HG02884 (cell line): ENCODE measurements around the gene ACTN2.

Experiments used
- ATAC-seq: cut with Tn5 transposase; IDR thresholded peaks from one replicate; pipeline ENCODE4 v1.9.1; 2021; ENCODE audit warnings: mild to moderate bottlenecking, moderate library complexity; ENCODE audit not compliant: unreplicated experiment

ACTN2 gene

DNA sequence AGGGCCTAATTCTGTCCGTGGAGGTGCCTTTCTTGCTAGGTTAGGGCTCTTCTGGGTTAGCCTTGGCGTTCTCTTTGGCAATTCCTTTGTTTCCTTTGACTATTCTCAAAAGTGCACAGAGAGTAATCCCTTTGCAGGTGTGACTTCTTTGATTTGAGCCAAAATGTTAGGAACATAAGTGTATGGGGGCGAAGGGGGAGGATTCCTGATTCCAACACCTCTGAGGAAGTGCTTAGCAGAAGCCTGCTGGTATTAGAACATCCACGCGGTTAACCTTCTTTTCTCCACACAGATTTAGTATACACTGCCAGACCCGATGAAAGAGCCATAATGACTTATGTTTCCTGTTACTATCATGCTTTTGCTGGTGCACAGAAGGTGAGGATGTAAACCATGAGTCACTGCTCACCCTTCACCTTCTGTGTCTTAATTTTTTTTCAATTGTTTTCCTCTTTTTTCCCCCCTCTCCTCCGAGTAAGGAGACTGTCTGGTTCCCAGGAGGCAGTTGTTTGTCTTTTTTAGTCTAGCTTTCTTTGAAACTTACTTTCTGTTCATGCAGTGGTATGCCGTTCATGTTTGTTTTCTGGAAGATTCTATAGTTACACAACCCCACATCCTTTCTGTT is 48.0 kb downstream of the ACTN2 start:
- ATAC-seq: no peak

DNA sequence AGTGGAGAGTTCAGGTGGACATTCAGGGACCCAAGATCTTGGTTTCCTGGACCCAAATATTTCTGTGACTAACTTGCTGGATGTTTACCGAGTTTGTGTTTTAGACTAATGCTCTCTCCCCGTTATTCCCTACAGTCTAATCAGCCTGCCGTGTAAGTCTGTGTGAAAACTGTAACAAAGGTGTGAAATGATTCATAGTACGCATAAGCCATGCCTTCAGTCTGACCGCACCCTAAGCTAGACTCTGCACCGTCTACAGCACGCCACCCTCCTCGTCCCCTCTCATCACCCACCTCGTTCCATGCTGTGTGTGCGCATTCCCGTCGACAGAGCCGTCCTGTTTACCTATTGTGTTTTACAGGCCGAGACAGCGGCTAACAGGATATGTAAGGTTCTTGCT is 50.5 kb downstream of the ACTN2 start:
- no peak for ATAC-seq

DNA sequence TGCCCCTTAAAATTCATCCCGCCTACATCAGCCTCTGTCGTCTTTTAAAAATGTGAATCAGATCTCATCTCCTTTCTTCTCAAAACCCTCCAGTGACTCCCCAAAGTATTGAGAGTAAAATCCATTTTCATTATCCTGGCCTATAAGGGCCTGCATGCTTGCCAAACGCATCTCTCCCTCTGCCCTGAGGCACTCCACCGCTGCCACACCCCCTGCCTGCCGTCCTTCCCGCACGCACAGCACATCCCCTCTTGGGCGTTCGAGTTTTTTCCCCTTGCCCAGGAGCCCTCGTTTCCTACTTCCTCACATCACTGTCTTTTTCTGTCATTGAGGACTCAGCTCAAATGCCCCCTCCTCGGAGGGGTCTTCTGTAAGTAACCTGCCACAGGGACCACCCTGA is 55.5 kb downstream of the ACTN2 start:
- no peak for ATAC-seq

DNA sequence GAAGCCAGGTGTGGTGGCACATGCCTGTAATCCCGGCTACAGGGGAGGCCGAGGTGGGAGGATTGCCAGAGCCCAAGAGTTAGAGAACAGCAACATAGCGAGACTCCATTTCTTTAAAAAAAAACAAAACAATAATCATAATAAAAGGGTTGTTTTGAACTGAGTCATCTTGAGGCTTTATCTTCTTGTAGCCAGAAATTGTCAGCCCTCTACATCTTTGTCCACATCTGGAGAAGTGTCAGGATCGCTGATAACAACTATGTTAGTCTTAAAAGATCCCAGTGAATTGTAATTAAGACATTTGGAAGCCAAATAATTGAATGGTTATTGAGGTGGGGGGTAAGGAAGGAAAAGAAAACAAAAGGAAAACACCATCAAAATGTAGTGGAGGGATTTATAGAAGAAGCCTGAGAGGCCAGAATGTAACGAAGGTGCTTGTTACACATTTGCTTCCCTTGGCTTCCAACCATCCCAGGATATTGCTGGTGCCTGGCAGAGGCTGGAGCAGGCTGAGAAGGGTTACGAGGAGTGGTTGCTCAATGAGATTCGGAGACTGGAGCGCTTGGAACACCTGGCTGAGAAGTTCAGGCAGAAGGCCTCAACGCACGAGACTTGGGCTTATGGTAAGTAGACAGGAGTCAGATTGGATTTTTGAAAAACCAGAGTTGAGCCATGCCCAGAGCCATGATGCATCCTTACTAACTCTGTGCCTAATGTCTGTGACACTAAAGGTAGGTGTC is 56.3 kb downstream of the ACTN2 start:
- ATAC-seq: no peak

DNA sequence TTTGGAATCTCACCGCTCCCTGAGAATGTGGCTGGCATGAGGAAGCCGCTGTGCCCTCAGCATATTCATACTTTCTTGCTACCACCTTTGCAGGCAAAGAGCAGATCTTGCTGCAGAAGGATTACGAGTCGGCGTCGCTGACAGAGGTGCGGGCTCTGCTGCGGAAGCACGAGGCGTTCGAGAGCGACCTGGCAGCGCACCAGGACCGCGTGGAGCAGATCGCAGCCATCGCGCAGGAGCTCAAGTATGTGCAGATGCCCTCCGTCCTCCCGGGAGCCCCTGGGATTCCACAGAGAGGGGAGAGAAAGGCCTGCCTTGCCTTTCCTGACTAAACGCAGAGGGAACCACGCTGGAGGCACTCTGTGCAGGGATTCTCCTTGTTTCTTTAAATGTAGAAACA is 58.2 kb downstream of the ACTN2 start:
- ATAC-seq: no peak

DNA sequence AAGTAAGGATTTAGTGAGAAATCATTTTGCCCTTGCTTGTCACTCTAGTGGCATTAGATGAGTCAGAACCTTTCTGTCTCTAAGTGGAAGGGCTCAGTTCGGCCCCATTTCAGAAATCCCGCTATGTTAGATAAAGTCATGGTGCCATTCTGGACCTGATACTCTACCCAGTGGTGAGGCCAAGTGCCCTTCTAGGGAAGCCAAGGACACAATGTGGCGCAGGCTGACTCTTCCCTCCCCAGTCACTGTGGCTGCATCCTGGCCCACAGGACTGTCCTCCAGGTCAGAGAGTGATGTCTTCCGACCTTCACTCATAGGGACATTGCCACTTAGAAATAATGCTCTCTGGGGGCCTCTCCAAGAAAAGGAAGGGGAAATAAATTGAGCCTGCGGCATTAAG is 60.5 kb downstream of the ACTN2 start:
- no peak for ATAC-seq

DNA sequence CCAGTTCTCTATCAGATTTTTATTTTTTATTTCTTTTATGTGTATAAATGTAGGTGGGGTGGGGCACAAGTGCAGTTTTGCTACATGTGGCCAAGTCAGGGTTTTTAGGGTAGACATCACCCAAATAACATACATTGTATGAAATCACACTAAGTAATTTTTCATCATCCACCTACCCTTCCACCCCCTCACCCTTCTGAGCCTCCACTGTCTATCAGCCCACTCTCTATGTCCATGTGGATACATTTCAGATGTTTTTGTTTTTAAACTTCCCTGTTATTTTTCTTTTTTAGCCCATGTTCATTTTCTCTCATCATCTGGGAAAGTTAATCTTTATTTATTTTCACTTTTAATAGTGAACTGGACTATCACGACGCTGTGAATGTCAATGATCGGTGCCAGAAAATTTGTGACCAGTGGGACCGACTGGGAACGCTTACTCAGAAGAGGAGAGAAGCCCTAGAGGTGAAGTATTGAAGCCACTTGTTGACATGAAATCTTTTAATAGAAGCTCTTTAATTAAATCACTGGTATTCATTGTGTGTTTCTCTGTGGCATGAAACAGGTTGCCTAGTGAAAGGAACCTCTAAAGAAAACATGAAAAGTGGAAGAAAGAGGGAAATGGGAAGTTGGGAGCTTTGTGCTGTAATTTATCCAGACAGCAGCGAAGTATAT is 61.1 kb downstream of the ACTN2 start:
- no peak for ATAC-seq

DNA sequence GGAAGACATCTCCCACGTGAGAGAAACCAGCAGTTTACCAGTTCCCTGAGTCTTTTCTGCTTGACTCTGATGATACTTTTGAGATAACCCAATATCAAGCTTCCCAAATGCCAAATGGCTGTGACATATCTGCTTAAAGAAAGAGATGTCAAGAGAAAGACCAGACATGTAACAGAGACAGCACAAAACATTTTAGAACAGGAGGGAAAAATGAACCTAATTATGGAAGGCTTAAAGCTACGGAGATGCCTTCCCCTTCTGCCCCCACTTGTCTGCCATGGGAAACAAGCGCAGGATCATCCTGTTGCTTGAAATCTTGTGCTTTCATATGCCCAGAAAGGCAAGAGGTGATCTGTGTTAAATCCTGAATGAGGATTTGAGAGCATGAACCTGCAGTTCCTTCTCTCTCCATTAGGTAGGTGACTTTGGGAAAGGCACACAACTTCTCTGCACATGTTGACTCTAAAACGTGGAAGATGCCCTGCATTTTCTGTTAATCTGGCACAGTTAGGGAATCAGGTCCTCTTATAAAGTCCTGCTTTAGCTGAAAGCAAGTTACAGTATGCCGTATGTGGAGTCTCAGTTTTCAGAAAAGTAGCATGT is 62.1 kb downstream of the ACTN2 start:
- ATAC-seq: no peak

DNA sequence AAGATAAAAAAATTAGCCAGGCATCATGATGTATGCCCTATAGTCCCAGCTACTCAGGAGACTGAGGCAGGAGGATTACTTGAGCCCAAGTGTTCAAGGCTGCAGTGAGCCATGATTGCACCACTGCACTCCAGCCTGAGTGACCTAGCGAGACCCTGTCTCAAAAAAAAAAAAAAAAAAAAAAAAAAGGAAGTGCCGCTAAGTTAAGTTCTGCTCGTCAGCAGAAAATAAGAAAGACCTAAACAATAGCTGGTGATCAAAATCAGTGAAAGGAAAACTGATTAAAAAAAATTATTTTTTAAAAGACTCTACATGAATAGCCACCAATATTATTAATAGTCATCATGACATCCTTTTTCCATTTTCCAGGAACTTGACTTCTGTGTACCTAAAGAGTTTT is 64.6 kb downstream of the ACTN2 start:
- ATAC-seq: no peak

DNA sequence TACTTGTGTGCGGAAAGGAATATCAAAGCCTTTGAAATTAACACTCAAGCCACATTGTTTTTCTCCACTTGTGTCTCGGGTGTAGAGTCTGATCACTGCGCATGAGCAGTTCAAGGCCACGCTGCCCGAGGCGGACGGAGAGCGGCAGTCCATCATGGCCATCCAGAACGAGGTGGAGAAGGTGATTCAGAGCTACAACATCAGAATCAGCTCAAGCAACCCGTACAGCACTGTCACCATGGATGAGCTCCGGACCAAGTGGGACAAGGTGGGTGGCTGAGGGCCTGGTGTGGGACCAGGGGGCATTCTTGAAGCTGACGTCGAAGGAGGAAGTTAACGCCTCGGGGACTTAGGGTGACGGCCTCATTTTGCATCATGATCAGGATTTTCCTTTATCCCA is 65.1 kb downstream of the ACTN2 start:
- no peak for ATAC-seq

DNA sequence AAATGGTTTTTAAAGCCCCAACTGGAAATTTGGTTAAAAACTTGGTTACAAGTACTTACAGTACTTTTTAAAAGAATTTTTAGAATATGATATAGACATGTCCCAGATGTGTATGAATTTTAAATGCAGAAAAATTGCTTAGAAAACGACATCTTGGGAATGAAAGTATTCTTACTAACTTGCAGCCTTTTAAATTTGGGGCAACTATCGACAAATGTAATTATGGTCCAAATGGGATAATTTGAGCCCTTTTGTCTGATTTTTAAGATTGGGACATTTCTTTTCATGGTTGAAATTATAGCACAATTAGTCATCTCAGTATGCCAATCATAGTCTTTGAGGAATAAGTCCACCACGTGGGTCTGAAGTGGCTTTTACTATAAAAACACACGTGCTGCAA is 65.6 kb downstream of the ACTN2 start:
- no peak for ATAC-seq

DNA sequence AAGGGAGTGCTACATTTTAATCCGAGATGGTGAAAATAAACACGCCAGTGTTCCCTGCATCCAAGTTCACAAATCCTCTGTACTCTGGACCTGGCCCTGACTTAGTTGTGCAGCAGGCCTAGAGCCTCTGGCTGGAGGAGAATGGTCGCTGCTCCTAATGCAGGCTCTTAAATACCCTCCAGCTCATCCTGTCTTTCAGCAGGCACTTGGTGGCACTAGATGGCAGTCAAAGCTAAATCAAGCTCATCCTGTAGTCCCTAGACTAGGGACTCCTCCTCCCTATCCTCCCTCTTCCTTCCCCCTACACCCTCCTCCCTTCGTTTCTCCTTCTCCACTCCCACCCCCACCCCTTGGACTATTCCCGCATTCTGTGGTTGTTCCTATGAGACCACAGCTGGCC is 67.2 kb downstream of the ACTN2 start:
- no peak for ATAC-seq

DNA sequence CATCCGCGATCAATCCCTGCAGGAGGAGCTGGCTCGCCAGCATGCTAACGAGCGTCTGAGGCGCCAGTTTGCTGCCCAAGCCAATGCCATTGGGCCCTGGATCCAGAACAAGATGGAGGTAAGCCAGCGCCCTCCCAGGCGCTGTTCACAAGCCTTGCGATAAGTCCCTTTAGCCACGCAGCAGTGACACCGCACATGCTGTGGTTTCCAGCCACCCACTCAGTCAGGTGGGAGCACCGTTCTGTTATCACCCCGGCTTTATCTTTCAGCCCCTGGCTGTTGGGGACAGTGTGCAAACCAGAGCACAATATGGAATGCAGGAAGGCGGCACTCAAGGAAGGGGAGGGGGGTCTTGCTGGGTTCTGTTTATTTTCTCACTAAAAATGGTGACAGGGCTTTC is 67.7 kb downstream of the ACTN2 start:
- no peak for ATAC-seq

DNA sequence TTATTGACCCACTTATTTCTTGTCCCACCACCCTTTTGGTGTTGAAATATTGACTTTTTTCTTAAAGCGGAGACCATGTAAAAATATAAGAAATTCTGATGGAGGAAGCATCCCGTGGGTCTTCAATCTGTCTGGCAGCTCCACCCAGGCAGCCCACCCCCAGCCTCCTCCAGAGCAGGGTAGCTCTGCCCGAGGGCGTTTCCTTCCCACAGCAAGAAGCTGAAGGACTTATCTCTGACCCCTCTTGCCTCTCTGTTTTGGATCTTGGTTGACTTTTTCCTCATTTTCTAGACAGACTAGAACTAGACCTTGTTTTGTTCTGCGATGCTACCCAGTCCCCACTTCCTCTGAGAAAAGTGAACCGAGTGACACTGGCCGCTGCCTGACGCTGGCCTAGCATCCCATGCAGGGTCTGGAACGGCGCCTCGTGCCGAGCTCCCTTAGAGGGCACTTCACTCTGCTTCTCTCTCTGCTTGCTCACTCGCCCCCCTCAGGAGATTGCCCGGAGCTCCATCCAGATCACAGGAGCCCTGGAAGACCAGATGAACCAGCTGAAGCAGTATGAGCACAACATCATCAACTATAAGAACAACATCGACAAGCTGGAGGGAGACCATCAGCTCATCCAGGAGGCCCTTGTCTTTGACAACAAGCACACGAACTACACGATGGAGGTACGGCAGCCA is 68.4 kb downstream of the ACTN2 start:
- no peak for ATAC-seq

DNA sequence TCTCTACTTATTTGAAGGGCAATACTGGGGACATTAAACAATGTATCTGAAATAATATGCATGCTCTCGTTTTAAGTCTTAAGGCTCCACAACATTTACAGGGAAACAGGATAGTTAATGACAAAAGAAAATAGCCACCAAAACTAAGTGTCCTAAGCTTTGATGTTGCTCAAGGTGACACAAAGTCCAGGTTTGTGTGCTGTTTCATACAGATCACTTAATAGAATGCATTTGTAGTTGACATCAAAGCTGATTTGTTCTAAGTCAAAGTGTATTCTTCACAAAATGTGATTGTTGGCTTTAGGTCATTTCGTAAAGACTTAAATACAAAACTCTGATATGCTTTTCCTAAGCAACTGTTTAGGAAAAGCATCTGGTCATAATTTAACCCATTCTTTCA is 71.3 kb downstream of the ACTN2 start:
- ATAC-seq: no peak

DNA sequence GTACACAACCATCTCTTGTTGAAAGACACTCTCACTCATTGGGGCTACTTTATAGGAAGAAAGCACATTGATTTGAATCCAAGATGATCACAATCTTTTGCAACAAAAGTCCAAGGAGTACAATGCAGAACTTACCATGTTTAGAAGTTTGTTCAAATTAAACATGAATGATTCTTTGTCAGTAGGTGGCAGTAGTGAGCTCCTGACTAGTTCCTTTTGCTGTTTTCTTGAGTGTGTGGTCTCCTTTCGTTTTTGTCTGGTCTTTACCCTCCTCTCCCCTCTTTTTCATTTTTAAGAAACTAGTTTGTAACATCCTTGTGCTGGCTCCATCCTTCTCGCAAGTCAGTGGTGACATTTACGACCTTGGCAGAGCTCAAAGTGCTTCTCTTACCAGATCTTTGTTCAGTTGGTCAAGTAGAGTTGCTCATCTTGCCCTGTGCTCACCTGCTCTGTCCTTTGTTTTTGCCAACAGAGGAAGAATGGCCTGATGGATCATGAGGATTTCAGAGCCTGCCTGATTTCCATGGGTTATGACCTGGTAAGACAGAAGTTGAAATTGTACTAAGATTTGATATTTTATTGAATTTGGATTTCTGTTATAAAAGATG is 73.1 kb downstream of the ACTN2 start:
- peak; percentile 78 for ATAC-seq

DNA sequence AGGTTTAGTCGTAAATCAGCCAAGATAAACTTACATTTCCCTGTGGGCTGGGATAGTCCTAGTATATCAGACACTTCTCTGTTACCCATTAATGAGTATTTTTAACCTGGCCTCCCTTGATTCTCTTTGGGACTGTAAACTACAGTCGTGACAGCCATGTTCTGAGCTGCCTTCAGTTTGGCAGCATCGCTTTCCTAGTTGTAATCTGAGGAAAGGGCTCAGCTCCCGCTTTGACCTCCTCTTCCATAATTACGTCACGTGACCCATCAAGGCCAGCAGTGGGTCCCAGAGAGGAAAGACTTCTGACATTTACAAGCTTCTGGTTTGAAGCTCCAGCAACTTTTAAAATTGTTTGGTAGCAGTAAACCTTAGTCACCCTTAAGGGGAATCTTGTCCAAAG is 74.2 kb downstream of the ACTN2 start:
- ATAC-seq: no peak

DNA sequence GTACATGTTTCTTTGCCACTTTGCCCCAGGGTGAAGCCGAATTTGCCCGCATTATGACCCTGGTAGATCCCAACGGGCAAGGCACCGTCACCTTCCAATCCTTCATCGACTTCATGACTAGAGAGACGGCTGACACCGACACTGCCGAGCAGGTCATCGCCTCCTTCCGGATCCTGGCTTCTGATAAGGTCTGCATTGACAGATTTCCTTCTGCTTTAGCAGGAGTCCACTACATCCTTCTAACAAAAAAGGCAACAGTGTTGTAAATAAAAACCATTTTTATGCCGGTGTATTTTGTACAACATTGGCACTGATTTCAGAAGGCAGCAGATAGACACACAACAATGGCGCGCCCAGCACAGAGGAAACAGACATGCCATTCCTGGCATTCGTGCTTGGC is 74.7 kb downstream of the ACTN2 start:
- ATAC-seq: no peak

DNA sequence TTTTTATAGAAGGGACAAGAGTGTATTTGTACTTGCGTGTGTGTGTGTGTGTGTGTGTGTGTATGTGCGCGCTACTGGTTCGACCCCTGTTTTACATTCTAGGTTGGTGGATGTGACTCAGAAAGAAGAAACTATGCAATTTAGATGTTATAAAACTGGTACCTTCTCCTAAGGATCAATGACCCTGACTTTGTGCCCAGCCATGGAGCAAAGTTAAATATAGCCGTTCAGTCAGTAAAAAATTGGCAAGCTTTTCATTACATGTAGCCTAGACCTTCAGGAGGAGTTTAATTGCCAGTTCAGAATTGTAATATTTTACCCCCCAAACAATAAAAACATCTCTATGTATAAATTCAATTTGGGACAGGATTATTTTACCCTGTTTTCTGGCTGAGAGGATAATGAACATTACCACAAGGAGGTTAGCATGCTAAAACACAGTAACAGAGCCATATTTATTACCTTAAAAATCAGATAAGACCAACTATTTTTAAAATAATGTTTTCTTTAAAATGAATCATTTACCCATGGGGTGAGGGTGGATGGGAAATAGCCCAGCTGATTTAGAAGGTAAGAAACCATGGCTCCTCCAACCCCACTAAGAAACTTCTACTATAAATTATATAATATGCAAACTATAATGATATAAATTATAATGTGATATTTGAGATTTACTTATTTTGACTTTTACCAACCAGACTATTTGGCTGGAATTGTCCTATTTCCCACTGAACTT is 75.3 kb downstream of the ACTN2 start:
- ATAC-seq: no peak

DNA sequence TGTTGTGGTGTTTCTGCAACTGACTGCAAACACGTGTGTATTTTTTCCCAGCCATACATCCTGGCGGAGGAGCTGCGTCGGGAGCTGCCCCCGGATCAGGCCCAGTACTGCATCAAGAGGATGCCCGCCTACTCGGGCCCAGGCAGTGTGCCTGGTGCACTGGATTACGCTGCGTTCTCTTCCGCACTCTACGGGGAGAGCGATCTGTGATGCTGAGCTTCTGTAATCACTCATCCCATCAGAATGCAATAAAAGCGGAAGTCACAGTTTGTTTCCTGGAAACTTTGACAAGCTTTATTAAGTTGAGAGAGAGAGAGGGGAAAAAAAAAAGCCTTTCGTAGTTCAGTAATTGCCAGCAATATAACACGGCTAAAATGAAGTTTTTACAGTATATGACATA is 76.1 kb downstream of the ACTN2 start:
- no peak for ATAC-seq
